ENCODE data around the gene ACKR1. TPM values are rescaled to one million over a fixed set of nuclear protein-coding genes. Genes with fewer than 3 reads are reported as not detected.
A peak's percentile ranks its signal among the peaks of the same experiment; 100 is the strongest.

The ACKR1 gene
- total RNA-seq, 1 donor from 2014 or later = 0.78 TPM

GRCh38 chr1:159218649-159219636 is 14.3 kb downstream of the ACKR1 start:
- no peak for DNase-seq (ENCODE audit: low read depth)

- no peak for DNase-seq (ENCODE audit: low read depth)
These were observed 17.6 kb downstream of the ACKR1 start for GRCh38 chr1:159222075-159222865.

- no peak for DNase-seq (ENCODE audit: low read depth)
These were observed 18.3 kb downstream of the ACKR1 start for GRCh38 chr1:159223004-159223403.

- DNase-seq (ENCODE audit: low read depth) = no peak
These were observed 23.9 kb downstream of the ACKR1 start for GRCh38 chr1:159228554-159228953.

- peak; percentile 98 for DNase-seq (ENCODE audit: low read depth)
These were observed 24.7 kb downstream of the ACKR1 start for GRCh38 chr1:159229260-159229885.

GRCh38 chr1:159229896-159230295 is 25.2 kb downstream of the ACKR1 start:
- DNase-seq (ENCODE audit: low read depth) = no peak

- DNase-seq (ENCODE audit: low read depth) = no peak
These were observed 35.0 kb downstream of the ACKR1 start for GRCh38 chr1:159239551-159240220.

- DNase-seq (ENCODE audit: low read depth) = no peak
These were observed 42.6 kb downstream of the ACKR1 start for GRCh38 chr1:159247266-159247665.

GRCh38 chr1:159248311-159248710 is 43.6 kb downstream of the ACKR1 start:
- DNase-seq (ENCODE audit: low read depth) = no peak

GRCh38 chr1:159250638-159251216 is 46.1 kb downstream of the ACKR1 start:
- DNase-seq (ENCODE audit: low read depth) = no peak

Other genes starting within 250 kb of the ACKR1 start
- gene IFI16, start 195.0 kb upstream of the ACKR1 start, total RNA-seq = 46.5 and 71.7 TPM in 2 replicates
- gene AIM2, start 128.1 kb upstream of the ACKR1 start, total RNA-seq = not detected in 2 replicates
- 1.4 and 2.5 TPM in 2 replicates for gene CADM3, start 33.3 kb upstream of the ACKR1 start, total RNA-seq
- gene FCER1A, start 97.5 kb downstream of the ACKR1 start, total RNA-seq = not detected in 2 replicates
- gene OR10J4, start 227.3 kb downstream of the ACKR1 start, total RNA-seq = not detected in 2 replicates
- not detected in 2 replicates for gene OR10J1, start 234.8 kb downstream of the ACKR1 start, total RNA-seq

Measured in myocyte (in vitro differentiated cells).